IPS DF 19.7 (cell line): ENCODE measurements around the gene MTX1.

Source experiments
- DNase-seq: peaks from one replicate; pipeline ENCODE4 v3.0.0-alpha.2; 2013; ENCODE audit warnings: low read depth, low spot score

The MTX1 gene

DNA sequence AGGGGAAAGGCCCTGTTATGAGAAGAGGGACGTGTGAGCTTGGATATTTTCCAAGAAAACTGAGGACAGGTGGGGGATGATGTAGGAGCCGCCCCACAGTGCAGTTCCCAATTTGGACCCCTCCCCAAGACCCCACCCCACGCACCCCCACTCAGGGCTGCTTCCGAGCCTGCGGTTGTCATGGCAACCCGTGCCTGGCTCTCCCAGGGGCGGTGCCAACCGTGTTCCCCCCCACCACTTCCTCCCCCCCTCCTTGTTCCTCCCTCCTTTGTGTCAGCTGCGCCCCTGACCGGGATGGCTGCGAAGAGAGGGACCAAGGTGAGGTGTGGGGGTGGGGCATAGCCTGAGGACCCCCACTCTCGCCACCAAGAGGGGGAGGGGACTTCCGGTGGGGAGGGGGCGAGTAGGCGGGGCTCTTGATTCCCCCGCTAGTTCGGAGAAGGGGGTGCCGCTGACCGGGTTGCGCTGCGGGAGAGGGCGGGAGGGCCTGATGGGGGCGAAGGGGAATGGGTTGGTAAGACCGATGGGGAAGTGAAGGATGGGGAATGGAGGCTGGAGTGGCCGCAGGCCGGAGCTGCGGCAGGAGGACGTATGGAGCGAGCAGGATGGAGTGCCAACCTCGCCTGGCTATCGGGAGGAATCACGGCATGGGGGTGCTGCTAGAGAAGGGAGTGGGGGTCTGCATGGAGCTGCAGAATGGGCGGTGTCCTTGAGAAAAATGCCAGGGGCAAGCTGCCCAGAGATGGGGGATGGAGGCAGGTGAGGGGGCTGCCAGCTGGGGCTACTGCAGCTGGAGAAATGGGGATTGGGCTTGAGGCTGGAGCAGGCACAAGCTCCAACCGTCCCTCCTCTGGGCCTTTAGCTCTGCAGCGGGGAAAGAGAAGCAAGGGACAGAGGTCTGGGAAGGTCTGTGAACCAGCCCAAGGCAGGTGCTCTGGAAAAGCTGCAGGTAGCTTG, 33.9 kb upstream of the MTX1 start:
- no peak for DNase-seq

DNA sequence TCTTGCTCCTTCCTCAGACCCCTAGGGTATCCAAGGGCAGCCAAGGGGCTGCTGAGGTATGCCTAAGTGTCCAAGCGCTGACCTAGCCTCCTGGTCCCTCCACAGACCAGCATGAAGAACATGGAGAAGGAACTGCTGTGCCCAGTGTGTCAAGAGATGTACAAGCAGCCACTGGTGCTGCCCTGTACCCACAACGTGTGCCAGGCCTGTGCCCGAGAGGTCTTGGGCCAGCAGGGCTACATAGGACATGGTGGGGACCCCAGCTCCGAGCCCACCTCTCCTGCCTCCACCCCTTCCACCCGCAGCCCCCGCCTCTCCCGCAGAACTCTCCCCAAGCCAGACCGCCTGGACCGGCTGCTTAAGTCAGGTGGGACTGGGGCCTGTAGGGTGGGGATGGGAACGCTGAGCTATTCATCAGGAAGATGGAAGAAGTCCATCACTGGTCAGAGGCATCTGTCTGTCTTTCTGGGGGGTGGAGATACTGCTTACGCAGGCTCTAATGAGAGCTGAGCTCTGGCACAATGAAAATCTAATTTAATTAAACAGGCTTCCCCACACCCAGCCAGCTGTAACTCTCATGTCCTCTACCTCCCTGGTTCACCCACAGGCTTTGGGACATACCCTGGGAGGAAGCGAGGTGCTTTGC, 33.1 kb upstream of the MTX1 start:
- no peak for DNase-seq

DNA sequence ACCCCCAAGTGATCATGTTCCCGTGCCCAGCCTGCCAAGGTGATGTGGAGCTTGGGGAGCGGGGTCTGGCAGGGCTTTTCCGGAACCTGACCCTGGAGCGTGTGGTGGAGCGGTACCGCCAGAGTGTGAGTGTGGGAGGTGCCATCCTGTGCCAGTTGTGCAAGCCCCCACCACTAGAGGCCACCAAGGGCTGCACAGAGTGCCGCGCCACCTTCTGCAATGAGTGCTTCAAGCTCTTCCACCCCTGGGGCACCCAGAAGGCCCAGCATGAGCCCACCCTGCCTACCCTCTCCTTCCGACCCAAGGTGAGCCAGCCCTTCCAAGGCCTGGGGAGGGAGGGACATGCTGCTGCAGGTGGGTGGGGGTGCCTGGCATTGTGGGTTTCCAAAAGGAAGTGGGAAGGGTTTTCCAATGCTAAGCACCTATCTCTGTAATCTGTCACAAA, 32.5 kb upstream of the MTX1 start:
- DNase-seq = no peak

DNA sequence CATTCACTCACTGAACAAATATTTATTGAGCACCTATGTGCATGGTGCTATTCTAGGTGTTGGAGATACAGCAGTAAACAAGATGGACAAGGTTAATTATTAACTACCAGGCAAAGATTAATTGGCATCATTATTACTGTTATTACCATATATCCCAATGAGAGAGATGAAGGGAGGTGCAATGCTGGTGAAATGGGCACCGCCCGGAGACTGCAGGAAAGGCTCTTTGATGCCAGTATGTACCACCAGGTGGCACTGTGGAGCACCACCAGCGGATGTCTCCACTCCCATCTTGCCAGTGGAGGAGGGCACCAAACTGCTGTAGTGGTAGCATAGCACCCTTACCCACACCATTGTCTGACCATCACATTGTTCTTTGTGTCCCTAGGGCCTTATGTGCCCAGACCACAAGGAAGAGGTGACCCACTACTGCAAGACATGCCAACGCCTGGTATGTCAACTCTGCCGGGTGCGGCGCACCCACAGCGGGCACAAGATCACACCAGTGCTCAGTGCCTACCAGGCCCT, 31.9 kb upstream of the MTX1 start:
- DNase-seq = no peak

DNA sequence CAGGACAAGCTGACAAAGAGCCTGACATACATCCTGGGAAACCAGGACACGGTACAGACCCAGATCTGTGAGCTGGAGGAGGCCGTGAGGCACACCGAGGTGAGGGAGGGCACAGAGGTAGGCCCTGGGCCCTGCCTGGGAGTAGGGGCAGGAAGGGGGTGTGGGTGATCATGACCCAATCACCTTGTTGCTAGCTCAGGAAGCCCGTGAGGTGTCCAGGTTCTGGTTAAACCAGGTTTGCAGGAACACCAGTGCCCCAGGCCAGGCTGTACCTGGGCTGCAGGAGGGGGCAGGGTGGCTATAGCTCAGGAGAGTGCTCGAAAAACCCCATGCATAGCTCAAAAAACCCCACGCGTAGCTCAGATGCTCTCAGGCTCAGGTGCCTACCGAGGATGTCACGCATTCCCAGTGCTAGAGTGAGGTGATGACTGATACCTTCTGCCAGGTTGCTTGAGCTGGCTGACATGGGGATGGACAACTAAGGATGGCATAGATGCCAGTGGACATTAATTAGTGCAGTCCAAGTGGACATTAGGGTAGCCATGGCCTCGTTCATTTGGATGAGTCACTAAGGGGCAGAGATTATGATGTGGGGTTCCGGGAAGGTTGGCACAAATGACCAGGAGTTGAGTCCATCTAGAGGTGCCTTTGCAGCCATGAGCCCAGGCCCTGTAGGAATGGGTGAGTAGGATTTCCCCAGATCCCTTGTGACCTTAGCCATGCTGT, 31.1 kb upstream of the MTX1 start:
- no peak for DNase-seq

DNA sequence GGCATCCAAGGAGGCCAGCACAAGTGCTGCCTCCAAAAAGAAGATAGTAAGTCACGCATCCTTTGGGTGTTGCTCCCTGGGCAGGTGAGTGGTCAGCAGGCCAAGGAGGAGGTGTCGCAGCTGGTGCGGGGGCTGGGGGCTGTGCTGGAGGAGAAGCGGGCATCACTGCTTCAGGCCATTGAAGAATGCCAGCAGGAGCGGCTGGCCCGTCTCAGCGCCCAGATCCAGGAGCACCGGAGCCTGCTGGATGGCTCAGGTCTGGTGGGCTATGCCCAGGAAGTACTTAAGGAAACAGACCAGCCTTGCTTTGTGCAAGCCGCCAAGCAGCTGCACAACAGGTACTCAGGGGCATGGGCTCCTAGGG, 30.6 kb upstream of the MTX1 start:
- no peak for DNase-seq

DNA sequence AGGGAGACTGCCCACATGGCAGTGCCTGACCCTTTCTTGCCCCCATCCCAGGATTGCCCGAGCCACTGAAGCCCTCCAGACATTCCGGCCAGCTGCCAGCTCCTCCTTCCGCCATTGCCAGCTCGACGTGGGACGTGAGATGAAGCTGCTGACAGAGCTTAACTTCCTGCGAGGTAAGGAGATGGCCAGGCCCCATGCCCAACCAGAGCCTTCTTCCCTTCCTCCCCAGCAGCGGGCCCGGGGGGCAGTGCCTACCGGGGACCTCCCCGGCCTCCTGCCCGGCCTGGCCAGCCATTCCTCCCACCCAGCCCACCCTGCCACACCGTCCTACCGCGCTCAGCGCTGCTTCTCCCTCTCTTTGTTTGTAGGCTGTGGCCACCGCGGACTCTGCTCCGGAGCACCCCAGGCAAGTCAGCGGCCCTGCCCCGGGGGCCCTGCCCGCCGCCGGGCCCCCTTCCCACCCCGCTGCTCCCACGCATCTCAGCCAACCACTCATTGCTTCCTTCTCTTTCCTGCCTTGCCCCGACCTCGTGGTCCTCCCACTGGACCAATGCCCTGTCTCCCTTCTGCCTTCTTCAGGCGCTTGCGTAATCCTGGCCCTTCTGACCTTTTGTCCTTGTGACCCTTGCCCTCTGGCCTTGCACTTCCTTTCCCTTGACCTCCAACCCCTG, 29.9 kb upstream of the MTX1 start:
- no peak for DNase-seq

DNA sequence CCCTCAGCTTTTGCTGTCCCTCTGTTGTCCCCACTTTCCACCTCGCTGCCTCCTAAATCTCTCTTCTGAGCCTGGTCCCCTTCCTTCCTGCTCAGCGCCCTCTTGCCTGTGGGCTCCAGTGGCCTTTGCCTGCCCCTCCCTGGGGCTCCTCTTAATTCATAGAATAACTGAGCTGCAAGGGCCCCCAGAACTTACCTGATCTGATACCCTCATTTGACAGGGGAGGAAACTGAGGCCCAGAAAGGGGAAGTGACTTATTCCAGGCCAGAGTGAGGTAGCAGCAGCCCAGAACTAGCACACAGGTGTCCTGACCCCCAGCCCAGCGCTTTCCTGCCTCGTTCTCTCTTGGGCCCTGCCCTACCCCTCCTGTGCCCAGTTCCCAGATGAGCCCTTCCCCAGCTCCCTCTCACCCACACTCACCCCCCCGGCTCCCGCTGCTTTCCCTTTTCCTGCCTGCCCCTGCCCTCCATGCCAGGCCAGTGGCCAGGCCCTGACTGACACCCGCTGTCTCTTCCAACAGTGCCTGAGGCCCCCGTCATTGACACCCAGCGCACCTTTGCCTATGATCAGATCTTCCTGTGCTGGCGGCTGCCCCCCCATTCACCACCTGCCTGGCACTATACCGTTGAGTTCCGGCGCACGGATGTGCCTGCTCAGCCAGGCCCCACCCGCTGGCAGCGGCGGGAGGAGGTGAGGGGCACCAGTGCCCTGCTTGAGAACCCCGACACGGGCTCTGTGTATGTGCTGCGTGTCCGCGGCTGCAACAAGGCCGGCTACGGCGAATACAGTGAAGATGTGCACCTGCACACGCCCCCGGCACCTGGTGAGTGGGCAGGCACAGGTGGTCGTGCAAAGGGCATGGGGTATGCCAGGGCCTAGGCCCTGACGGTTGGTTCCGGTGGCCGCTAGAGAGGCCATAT, 29.1 kb upstream of the MTX1 start:
- no peak for DNase-seq

DNA sequence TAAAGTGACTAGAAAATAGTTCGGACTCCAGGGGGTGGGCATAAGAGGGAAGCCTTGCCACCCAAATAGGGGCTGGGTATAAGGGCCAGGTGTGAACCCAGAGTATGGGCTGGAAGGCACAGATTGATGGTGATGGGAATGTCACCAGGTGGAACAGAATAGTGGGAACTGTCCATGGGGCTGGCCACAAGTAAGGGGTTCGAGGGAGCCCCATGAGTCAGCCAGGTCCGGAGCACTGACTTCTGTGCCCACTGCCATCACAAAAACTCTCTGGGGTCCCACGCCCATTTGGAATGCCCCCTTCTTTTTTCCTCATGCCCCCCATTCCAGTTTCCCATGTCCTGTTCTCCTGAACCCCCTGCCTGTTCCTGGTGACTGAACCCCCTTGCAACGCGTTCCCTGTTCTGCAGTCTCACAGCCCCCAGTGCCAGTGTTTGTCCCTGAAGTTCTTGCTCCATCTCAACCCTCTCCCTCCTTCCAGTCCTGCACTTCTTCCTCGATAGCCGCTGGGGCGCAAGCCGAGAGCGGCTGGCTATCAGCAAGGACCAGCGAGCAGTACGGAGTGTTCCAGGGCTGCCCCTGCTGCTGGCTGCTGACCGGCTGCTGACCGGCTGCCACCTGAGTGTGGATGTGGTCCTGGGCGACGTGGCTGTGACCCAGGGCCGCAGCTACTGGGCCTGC, 27.0 kb upstream of the MTX1 start:
- no peak for DNase-seq

DNA sequence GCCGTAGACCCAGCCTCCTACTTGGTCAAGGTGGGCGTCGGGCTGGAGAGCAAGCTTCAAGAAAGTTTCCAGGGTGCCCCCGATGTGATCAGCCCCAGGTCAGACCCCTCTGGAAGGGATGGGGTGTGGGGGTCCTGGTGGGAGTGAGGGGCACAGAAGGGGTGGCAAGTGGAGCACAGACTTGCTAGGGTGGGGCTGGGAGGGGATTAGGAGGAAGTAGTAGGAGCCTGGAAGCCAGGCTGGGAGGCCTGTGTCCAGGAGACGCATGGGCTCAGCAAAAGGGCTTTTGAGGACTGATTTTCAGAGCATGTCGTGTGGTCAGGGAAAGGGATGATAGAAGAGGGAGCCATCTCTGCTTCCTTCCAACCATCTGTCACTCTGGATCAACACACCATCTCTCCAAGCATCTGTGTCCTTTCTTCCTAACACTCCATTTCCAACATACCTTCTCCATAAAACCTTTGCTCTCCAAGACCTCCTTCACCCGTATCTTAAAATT, 26.4 kb upstream of the MTX1 start:
- no peak for DNase-seq

DNA sequence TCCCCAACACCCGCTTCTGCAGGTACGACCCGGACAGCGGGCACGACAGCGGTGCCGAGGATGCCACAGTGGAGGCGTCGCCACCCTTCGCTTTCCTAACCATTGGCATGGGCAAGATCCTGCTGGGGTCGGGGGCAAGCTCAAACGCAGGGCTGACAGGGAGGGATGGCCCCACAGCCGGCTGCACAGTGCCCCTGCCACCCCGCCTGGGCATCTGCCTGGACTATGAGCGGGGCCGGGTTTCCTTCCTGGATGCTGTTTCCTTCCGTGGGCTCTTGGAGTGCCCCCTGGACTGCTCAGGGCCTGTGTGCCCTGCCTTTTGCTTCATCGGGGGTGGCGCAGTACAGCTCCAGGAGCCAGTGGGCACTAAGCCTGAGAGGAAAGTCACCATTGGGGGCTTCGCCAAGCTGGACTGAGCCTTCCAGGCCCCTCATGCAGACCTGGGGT, 24.7 kb upstream of the MTX1 start:
- no peak for DNase-seq

DNA sequence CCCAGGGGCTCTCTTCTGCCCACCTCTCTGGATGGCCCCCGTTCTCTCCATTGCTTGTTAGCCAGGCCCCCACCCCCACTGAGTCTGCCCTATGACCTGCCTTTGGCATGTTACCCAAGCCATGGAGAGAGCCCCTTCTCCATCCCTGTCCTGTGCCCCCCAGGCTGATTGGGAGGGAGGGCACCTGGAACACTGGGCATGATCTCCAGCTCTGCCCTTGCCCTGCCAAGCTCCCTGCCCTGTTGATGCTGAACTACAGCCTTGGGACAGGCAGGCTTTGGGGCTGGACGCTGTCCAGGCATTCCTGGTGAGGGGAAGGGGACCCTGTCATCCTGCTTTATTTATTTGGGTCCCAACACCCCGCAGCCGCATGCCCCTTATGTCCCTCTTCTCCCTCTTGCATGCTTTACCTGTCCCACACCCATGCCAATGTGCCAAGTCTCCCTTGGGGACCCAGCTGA, 24.1 kb upstream of the MTX1 start:
- no peak for DNase-seq

DNA sequence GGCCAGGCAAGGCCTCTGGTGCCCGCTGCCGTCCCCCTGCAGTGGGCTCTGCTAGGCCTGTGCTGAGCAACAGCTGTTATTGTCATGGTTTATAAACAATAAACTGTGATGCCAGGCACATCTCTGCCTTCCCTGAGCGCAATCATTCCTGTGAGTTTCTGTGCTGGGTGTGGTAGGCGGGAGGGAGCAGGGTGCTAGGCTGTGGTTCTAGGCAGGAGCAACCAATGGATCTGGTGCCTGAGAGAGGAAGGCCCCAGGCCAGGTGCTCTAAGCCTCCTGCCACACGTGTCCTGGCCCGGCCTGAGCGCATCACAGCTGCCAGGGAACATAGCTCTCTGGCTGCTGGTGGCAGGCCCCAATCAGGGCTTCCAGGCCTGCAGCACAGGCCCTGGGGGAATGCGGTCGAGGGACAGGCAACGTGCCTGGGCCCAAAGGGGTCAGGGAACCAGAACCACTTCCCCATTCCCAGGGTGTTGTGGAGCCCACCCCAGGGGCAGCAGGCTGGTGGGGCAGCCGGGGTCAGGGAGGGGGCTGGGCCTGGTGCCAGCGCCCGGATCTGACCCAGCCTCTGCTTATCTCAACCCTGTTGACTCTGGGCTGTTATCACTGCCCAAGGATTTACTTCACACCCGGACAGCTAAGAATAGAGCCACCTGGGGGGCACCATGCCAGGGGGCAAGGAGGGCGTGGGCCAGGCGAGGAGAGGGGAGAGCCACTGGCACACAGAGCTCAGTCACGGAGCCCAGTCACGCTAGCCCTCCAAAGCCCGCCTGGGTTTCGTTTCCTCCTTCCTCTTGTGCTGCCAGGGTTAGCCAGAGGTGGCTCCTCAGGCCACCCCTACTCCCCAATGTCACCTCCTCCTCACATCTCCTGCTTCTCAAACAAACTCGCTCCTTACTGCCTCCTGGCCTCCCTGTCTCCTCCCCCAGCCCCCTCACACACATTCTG, 23.4 kb upstream of the MTX1 start:
- no peak for DNase-seq

DNA sequence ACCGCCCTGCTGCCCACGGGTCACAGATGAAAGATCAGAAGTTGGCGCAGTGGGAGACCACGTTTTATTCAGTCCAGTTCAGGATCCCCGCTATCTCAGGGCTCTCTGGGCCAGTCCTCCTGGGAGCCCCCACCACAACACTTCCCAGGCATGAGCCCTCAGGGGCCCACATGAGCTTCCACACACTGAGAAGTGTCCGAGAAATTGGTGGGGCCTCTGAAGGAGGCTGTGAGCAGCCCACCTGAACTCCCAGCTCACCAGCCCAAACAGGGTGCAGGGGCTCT, 22.8 kb upstream of the MTX1 start:
- no peak for DNase-seq

DNA sequence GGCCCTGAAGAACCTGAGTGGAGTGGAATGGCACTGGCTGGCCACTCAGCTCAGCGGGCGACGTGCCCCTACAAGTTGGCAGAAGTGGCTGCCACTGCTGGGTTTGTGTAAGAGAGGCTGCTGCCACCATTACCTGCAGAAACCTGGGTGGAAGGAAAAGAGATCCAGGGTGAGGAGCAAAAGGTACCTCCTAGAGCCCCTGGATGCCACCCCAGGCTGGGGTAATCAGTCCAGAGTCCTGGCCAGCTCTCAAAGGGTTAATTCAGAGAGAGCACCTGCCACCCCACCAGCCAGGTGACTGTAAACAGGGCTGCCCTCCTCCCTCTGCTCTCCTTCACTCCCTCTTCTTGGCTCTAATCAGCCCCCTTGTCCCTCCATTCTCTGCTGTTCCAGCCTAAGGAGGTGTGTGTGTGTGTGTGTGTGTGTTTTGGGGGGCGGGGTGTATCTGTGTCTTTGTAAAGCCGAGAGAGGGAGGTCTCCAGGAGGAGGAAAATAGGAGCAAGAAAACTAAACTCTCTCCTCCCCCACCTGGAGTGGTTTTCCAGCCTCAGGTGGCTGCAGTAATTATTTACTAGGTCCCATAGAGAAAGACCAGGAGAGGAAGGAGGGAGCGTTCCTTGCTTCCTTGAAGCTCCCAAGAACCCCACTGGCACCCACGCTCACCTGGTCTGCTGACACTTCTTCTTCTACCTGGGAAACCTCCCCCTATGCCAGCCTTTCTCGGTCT, 22.3 kb upstream of the MTX1 start:
- no peak for DNase-seq

DNA sequence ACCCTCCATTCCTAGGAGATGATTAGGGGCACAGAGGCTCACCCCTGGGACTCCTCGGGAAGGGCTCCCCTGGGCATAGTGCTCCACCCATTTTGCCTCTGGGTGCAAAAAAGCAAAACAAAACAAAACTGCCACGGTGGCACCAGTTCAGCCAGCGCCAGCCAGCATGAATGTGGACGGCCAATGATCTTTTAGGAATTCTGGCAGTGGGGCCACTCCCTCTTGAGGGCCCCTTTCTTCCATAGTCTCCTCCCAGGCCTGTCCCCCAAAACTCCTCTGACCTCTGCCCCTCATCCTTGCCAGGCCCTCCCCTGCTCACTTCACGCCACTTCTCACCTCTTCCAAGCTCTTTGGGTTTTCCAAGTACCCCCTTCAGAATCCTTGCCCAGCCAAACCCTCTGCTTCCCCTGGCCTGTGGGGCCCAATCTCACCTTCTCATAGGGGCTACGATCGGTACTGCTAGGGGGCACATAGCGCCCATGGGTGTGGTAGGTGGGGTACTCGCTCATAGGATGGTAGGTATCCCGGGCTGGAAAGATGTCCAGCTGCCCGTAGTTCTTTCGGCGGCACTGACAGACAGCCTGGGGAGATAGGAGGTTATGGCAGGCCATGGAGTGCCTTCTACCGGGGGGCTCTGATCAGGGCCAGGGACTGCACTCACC, 21.6 kb upstream of the MTX1 start:
- DNase-seq = no peak

DNA sequence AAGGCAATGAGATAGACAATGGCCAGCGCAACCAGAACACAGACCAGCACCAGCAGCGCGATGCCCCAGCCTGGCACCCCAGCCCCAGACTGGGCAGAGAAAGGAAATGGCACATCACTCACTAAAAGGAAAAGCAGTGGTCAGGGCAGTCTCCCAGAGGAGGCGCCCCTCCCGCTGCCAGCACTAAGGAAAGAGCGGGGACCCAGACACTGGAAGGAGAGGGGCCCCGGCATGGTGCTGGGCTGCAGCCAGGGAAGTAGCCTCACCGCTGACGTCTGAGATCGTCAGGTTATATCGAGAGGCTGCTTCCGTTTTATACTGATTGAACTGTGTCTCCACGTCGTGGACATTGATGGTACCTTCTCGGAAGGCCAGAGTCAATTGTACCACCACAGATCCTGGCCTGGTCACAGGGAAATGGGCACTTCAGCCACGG, 21.0 kb upstream of the MTX1 start:
- no peak for DNase-seq
